A549 (cell line): ENCODE results near the gene EIF2B1. TPM values are rescaled to one million over a fixed set of nuclear protein-coding genes. Genes with fewer than 3 reads are reported as not detected.

Source experiments
- ATAC-seq, 2 experiments: fragments of 200-7000 bp in 1 of 2; fragments of >200 bp in 1 of 2; cut with Nextera tagmentation in 1 of 2; cut with Tn5 transposase in 1 of 2; 3 replicates each; pipeline versions ENCODE4 v1.8.0 to v1.9.1; 2018 to 2020; ENCODE audit warnings: mild to moderate bottlenecking in 1 of 2, moderate library complexity in 1 of 2
- CTCF ChIA-PET: fragments of 300-600 bp; sonication (Branson Sonifier 250); formaldehyde crosslinking; extraction: SDS; loops from one replicate; lab custom pipeline; 2021; ENCODE audit warnings: antibody characterized with exemption, inconsistent platforms; lab: Yijun Ruan, JAX
- POLR2A ChIA-PET: fragments of 350-600 bp; formaldehyde crosslinking; extraction: SDS; loops from one replicate; lab custom pipeline; 2021; ENCODE audit warnings: antibody characterized with exemption, inconsistent platforms; lab: Yijun Ruan, JAX
- DNase-seq, 2 experiments: peaks; one replicate each; pipeline versions ENCODE4 v3.0.0 to v3.0.0-alpha.2; 2011 to 2016; ENCODE audit warnings: low read depth in 1 of 2, low spot score in 1 of 2
- FAIRE-seq: peaks from 2 replicates; lab custom pipeline; 2011; peaks lifted over from hg19 to GRCh38; lab: Jason Lieb, UNC
- H3K27ac ChIP-seq, 2 experiments: fragments of >200 bp; sonication (Bioruptor Twin); formaldehyde crosslinking; 3 replicates each; pipeline ENCODE4 v1.5.1; 2016 to 2017
- H3K4me1 ChIP-seq: fragments of >200 bp; sonication (Bioruptor Twin); formaldehyde crosslinking; 3 replicates; pipeline ENCODE4 v1.6.1; 2016
- H3K4me2 ChIP-seq: fragments of >200 bp; sonication (Bioruptor Twin); formaldehyde crosslinking; 3 replicates; pipeline ENCODE4 v1.6.1; 2016
- H3K4me3 ChIP-seq: fragments of >200 bp; sonication (Bioruptor Twin); formaldehyde crosslinking; 3 replicates; pipeline ENCODE4 v1.5.1; 2016
- H3K9me3 ChIP-seq: fragments of >200 bp; sonication (Bioruptor Twin); formaldehyde crosslinking; 3 replicates; pipeline ENCODE4 v1.6.1; 2016
- CBX8 ChIP-seq: fragments of 200-600 bp; sonication (generic); IDR thresholded peaks from 2 replicates; pipeline ENCODE4 v1.6.1; 2016
- CEBPB ChIP-seq, 2 experiments: fragments of >200 bp in 1 of 2; sonication (Bioruptor Twin) in 1 of 2; formaldehyde crosslinking in 1 of 2; IDR thresholded peaks; 2 replicates each; pipeline ENCODE4 v1.6.1; 2012 to 2016
- CTCF ChIP-seq: fragments of >200 bp; sonication (Bioruptor Twin); formaldehyde crosslinking; IDR thresholded peaks from 3 replicates; pipeline ENCODE4 v1.5.1; 2016
- EHMT2 ChIP-seq: fragments of 200-600 bp; sonication (generic); IDR thresholded peaks from 2 replicates; pipeline ENCODE4 v1.6.1; 2016; ENCODE audit warnings: antibody characterized with exemption, low read depth, mild to moderate bottlenecking, moderate library complexity
- ELK1 ChIP-seq: fragments of 150-350 bp; IDR thresholded peaks from 2 replicates; pipeline ENCODE4 v1.6.1; 2014; ENCODE audit warnings: low read depth, mild to moderate bottlenecking, low read length
- EP300 ChIP-seq, 2 experiments: fragments of >200 bp; sonication (Bioruptor Twin); formaldehyde crosslinking; IDR thresholded peaks; 2 replicates in 1 of 2; 3 replicates in 1 of 2; pipeline ENCODE4 v1.6.1; 2016 to 2017
- ESRRA ChIP-seq: fragments of 150-350 bp; IDR thresholded peaks from 2 replicates; pipeline ENCODE4 v1.6.1; 2014; ENCODE audit warnings: mild to moderate bottlenecking, low read length, borderline replicate concordance
- FOSB ChIP-seq: fragments of 250-450 bp; sonication (Bioruptor Pico); IDR thresholded peaks from 2 replicates; pipeline ENCODE4 v1.5.0; 2020; ENCODE audit warnings: mild to moderate bottlenecking, moderate library complexity
- FOSL2 ChIP-seq, 2 experiments: fragments of 450-650 bp in 1 of 2; fragments of >200 bp in 1 of 2; sonication (Bioruptor Twin) in 1 of 2; formaldehyde crosslinking; IDR thresholded peaks; 2 replicates each; pipeline versions ENCODE4 v1.5.0 to v1.6.1; 2016 to 2020; ENCODE audit warnings: mild to moderate bottlenecking in 1 of 2, moderate library complexity in 1 of 2
- FOXS1 ChIP-seq: fragments of 250-450 bp; sonication (Bioruptor Pico); IDR thresholded peaks from 2 replicates; pipeline ENCODE4 v1.5.0; 2020; ENCODE audit warnings: mild to moderate bottlenecking, moderate library complexity
- HDAC2 ChIP-seq: fragments of 200-600 bp; sonication (generic); IDR thresholded peaks from 2 replicates; pipeline ENCODE4 v1.6.1; 2016
- HOXA7 ChIP-seq: fragments of 250-450 bp; sonication (Bioruptor Pico); IDR thresholded peaks from 2 replicates; pipeline ENCODE4 v1.5.0; 2020; ENCODE audit warnings: mild to moderate bottlenecking, moderate library complexity
- HOXB13 ChIP-seq: fragments of 250-450 bp; sonication (Bioruptor Pico); IDR thresholded peaks from 2 replicates; pipeline ENCODE4 v1.5.0; 2020; ENCODE audit warnings: low read depth, mild to moderate bottlenecking, moderate library complexity
- HOXB5 ChIP-seq: fragments of 250-450 bp; sonication (Bioruptor Pico); IDR thresholded peaks from 2 replicates; pipeline ENCODE4 v1.5.0; 2020; ENCODE audit warnings: mild to moderate bottlenecking, moderate library complexity
- JUNB ChIP-seq: fragments of >200 bp; sonication (Bioruptor Twin); formaldehyde crosslinking; IDR thresholded peaks from 2 replicates; pipeline ENCODE4 v1.6.1; 2016
- KDM1A ChIP-seq: fragments of 200-600 bp; sonication (generic); IDR thresholded peaks from 2 replicates; pipeline ENCODE4 v1.6.1; 2016; ENCODE audit warnings: low read depth, mild to moderate bottlenecking
- KDM5A ChIP-seq: fragments of 200-600 bp; sonication (generic); IDR thresholded peaks from 2 replicates; pipeline ENCODE4 v1.6.1; 2016; ENCODE audit warnings: antibody characterized with exemption, mild to moderate bottlenecking
- MAX ChIP-seq: IDR thresholded peaks from 2 replicates; pipeline ENCODE4 v1.6.1; 2012
- NFE2L2 ChIP-seq: fragments of 150-350 bp; conservative IDR thresholded peaks from 2 replicates; pipeline ENCODE4 v1.6.1; 2014; ENCODE audit warnings: low read length
- PBX3 ChIP-seq: IDR thresholded peaks from 2 replicates; pipeline ENCODE4 v1.6.1; 2012
- REST ChIP-seq: fragments of 200-600 bp; sonication (generic); IDR thresholded peaks from 2 replicates; pipeline ENCODE4 v1.6.1; 2016; ENCODE audit warnings: antibody characterized with exemption, mild to moderate bottlenecking, moderate library complexity
- RNF2 ChIP-seq: fragments of 200-600 bp; sonication (generic); IDR thresholded peaks from 2 replicates; pipeline ENCODE4 v1.6.1; 2016; ENCODE audit warnings: low read depth, mild to moderate bottlenecking, antibody characterized with exemption, moderate library complexity, borderline replicate concordance
- SMC3 ChIP-seq: fragments of >200 bp; sonication (Bioruptor Twin); formaldehyde crosslinking; IDR thresholded peaks from 3 replicates; pipeline ENCODE4 v1.6.1; 2018; ENCODE audit warnings: inconsistent platforms
- TFCP2L1 ChIP-seq: fragments of 250-450 bp; sonication (Bioruptor Pico); IDR thresholded peaks from 2 replicates; pipeline ENCODE4 v1.5.0; 2021; ENCODE audit warnings: mild to moderate bottlenecking
- USF2 ChIP-seq: fragments of 450-650 bp; IDR thresholded peaks from 2 replicates; pipeline ENCODE4 v1.6.1; 2014; ENCODE audit warnings: antibody characterized with exemption
- ZSCAN20 ChIP-seq: fragments of 250-450 bp; sonication (Bioruptor Pico); IDR thresholded peaks from 2 replicates; pipeline ENCODE4 v1.8.0; 2022; ENCODE audit warnings: mild to moderate bottlenecking, moderate library complexity
- WGBS: methylation state at CpG from one replicate; pipeline ENCODE4 v1.1.6; 2017; ENCODE audit errors: missing lambda C conversion rate; 5-methylcytosine and 5-hydroxymethylcytosine counted together
- polyA plus RNA-seq, 4 experiments: library from polyadenylated mRNA; depleted of rRNA in 3 of 4; stranded (reverse); fragments of >200 nt; fragmentation: RNase III in 1 of 4; extraction: RNeasy Plus Mini Kit Qiagen cat#74134 plus additional on column Dnase treatment in 1 of 4; gene quantifications; 2 replicates in 3 of 4; 3 replicates in 1 of 4; pipeline ENCODE4 v1.2.3, GENCODE V29; 2011 to 2017

EIF2B1 gene
- polyA plus RNA-seq, 2 of the 4 experiments (the other 2 are of a cell fraction): 35.7 to 55.1 TPM

GRCh38 chr12:123667771-123668170 lies 34.3 kb upstream of the EIF2B1 start:
- Histone ChIP-seq H3K27ac (no peak overlapping the region), H3K4me1 (peaks cover 10% of the 10 kb centered on the region; the same call in 1 of the 3 replicates), H3K4me3 (no peak overlapping the region), H3K4me2 (no peak overlapping the region), H3K9me3 (no peaks in the 10 kb centered on the region)
- FAIRE-seq (no peak), ATAC-seq (no peak), DNase-seq (no peak)
- WGBS: 77% methylated on average over 8 of the region's 8 CpGs
- TF ChIP-seq SMC3 (no peak), FOSL2 (IDR thresholded peaks at IDR 0.05) (no peak), FOSL2 (CRISPR knock-in tag; IDR thresholded peaks at IDR 0.05) (no peak), TFCP2L1 (no peak), USF2 (no peak), FOXS1 (CRISPR knock-in tag) (no peak), ESRRA (no peak), ZSCAN20 (CRISPR knock-in tag) (no peak), ELK1 (no peak), NFE2L2 (no peak), EHMT2 (no peak)
- CTCF ChIA-PET: no interaction called here
- POLR2A ChIA-PET: no interaction called here

GRCh38 chr12:123659996-123660727 lies 26.7 kb upstream of the EIF2B1 start:
- ATAC-seq: peak; percentile 74 to 86; a peak in 5 of 6 replicates
- ChIA-PET CTCF (interaction anchor here (0.8 kb wide), 1 partner anchor 509 kb away, joined by 3 read pairs; the partner anchor contains the start of gene PITPNM2), POLR2A (interaction anchor here (0.8 to 2.3 kb wide), 4 partner anchors 9 to 428 kb away, joined by 3 to 7 read pairs (median 5); partner anchors contain the start of genes ATP6V0A2 and MPHOSPH9)
- FAIRE-seq: no peak
- no peaks in the 10 kb centered on the region for H3K9me3 ChIP-seq
- WGBS: 55% methylated on average over 5 of the region's 5 CpGs
- no peak overlapping the region for H3K4me3 ChIP-seq
- H3K4me1 ChIP-seq: peaks cover 16% of the 10 kb centered on the region
- peak overlapping the region in 1 of 2 experiments; percentile 28; a peak in 1 of 6 replicates for H3K27ac ChIP-seq
- H3K4me2 ChIP-seq: peak overlapping the region; percentile 39; the same call in 2 of the 3 replicates
- DNase-seq: peak; percentile 43 to 67
- TF ChIP-seq CTCF (no peak), FOSB (no peak), ESRRA (no peak), KDM5A (no peak), HOXA7 (CRISPR knock-in tag) (no peak), JUNB (peak; percentile 55; the same call in 1 of the 2 replicates), HDAC2 (no peak), FOSL2 (IDR thresholded peaks at IDR 0.05) (peak; percentile 70; the same call in 1 of the 2 replicates), FOSL2 (CRISPR knock-in tag; IDR thresholded peaks at IDR 0.05) (peak; percentile 94), REST (no peak), TFCP2L1 (no peak), MAX (no peak), HOXB5 (CRISPR knock-in tag) (peak; percentile 83), KDM1A (no peak), PBX3 (no peak), EP300 (IDR thresholded peaks at IDR 0.05) (no peak), CEBPB (IDR thresholded peaks at IDR 0.05) (peak; percentile 48 to 52; a peak in 2 of 4 replicates), CBX8 (no peak), HOXB13 (CRISPR knock-in tag) (no peak), ZSCAN20 (CRISPR knock-in tag) (no peak), USF2 (no peak), RNF2 (no peak)
